Neural cell (in vitro differentiated cells): ENCODE measurements around the gene MLIP. TPM values are rescaled to one million over a fixed set of nuclear protein-coding genes. Genes with fewer than 3 reads are reported as not detected.

Experiments
- H2AFZ ChIP-seq: fragments of 200-600, 300-800 bp; sonication (generic), shearing (Covaris generic); 2 replicates; pipeline ENCODE4 v1.6.0; 2014; ENCODE audit warnings: low read depth, mild to moderate bottlenecking, antibody characterized with exemption, low read length, moderate library complexity
- H3F3A ChIP-seq: fragments of 200-600 bp; shearing (Covaris generic); 2 replicates; pipeline ENCODE4 v1.6.1; 2016; ENCODE audit warnings: mild to moderate bottlenecking, moderate library complexity, mixed read lengths, antibody characterized with exemption, low read length; ENCODE audit not compliant: insufficient read depth, poor library complexity, severe bottlenecking
- H3K27ac ChIP-seq: fragments of 200-600, 300-800 bp; sonication (generic), shearing (Covaris generic); 2 replicates; pipeline ENCODE4 v1.5.1; 2014; ENCODE audit warnings: mild to moderate bottlenecking, low read length, moderate library complexity
- H3K27me3 ChIP-seq: fragments of 300-800, 200-600 bp; sonication (generic), shearing (Covaris generic); 2 replicates; pipeline ENCODE4 v1.6.0; 2014; ENCODE audit warnings: mild to moderate bottlenecking, low read depth, low read length, moderate library complexity; ENCODE audit not compliant: insufficient read depth
- H3K36me3 ChIP-seq: fragments of 300-800, 200-600 bp; sonication (generic), shearing (Covaris generic); 2 replicates; pipeline ENCODE4 v1.5.1; 2014; ENCODE audit warnings: mild to moderate bottlenecking, antibody characterized with exemption, low read length, moderate library complexity; ENCODE audit not compliant: insufficient read depth
- H3K4me2 ChIP-seq: fragments of 300-800, 200-600 bp; sonication (generic), shearing (Covaris generic); 2 replicates; pipeline ENCODE4 v1.6.0; 2014; ENCODE audit warnings: mild to moderate bottlenecking, low read length
- H3K4me3 ChIP-seq: fragments of 300-800, 200-600 bp; sonication (generic), shearing (Covaris generic); 2 replicates; pipeline ENCODE4 v1.5.1; 2014; ENCODE audit warnings: mild to moderate bottlenecking, low read length, moderate library complexity
- H3K79me2 ChIP-seq: fragments of 200-600 bp; shearing (Covaris generic); replicated peaks from 2 replicates; pipeline ENCODE4 v1.6.0; 2014; ENCODE audit warnings: mild to moderate bottlenecking, low read length, moderate library complexity; ENCODE audit not compliant: insufficient read depth
- H3K9ac ChIP-seq: fragments of 300-800, 200-600 bp; sonication (generic), shearing (Covaris generic); 2 replicates; pipeline ENCODE4 v1.6.1; 2016; ENCODE audit warnings: mild to moderate bottlenecking, low read length, mixed read lengths
- H3K9me2 ChIP-seq: fragments of 200-600 bp; shearing (Covaris generic); 2 replicates; pipeline ENCODE4 v1.6.1; 2016; ENCODE audit warnings: mild to moderate bottlenecking, low read length, mixed read lengths; ENCODE audit not compliant: insufficient read depth
- H3K9me3 ChIP-seq: fragments of 200-600, 300-800 bp; sonication (generic), shearing (Covaris generic); 2 replicates; pipeline ENCODE4 v1.6.1; 2016; ENCODE audit warnings: mild to moderate bottlenecking, mixed run types, low read length, moderate library complexity, mixed read lengths
- H4K20me1 ChIP-seq: fragments of 200-600 bp; shearing (Covaris generic); 2 replicates; pipeline ENCODE4 v1.6.1; 2016; ENCODE audit warnings: mild to moderate bottlenecking, mixed run types; ENCODE audit not compliant: insufficient read depth
- CTCF ChIP-seq: fragments of 450-650 bp; IDR thresholded peaks from 2 replicates; pipeline ENCODE4 v1.5.1; 2014; ENCODE audit warnings: antibody characterized with exemption, mild to moderate bottlenecking, moderate library complexity; ENCODE audit not compliant: poor library complexity, severe bottlenecking
- EP300 ChIP-seq: fragments of 450-650 bp; conservative IDR thresholded peaks from 2 replicates; pipeline ENCODE4 v1.6.1; 2014; ENCODE audit warnings: antibody characterized with exemption, mild to moderate bottlenecking, moderate library complexity; ENCODE audit not compliant: poor library complexity, severe bottlenecking
- EZH2 ChIP-seq: fragments of 200-600, 300-800 bp; shearing (Covaris generic), sonication (generic); IDR thresholded peaks from 2 replicates; pipeline ENCODE4 v1.6.1; 2014; ENCODE audit warnings: antibody characterized with exemption, low read length, borderline replicate concordance, mild to moderate bottlenecking; ENCODE audit not compliant: insufficient read depth, poor library complexity, severe bottlenecking
- MXI1 ChIP-seq: fragments of 450-650 bp; conservative IDR thresholded peaks from 2 replicates; pipeline ENCODE4 v1.6.1; 2014; ENCODE audit warnings: antibody characterized with exemption, mild to moderate bottlenecking; ENCODE audit not compliant: poor library complexity, severe bottlenecking
- POLR2AphosphoS5 ChIP-seq: IDR thresholded peaks from 2 replicates; pipeline ENCODE4 v1.6.1; 2012
- RAD21 ChIP-seq: fragments of 450-650 bp; conservative IDR thresholded peaks from 2 replicates; pipeline ENCODE4 v1.6.1; 2014; ENCODE audit warnings: antibody characterized with exemption, mild to moderate bottlenecking, moderate library complexity
- REST ChIP-seq: IDR thresholded peaks from 2 replicates; pipeline ENCODE4 v1.6.1; 2012; ENCODE audit warnings: borderline replicate concordance
- SMC3 ChIP-seq: fragments of 450-650 bp; conservative IDR thresholded peaks from 2 replicates; pipeline ENCODE4 v1.6.1; 2014; ENCODE audit warnings: antibody characterized with exemption, mild to moderate bottlenecking, moderate library complexity; ENCODE audit not compliant: poor library complexity
- TAF1 ChIP-seq: IDR thresholded peaks from 2 replicates; pipeline ENCODE4 v1.6.1; 2012; ENCODE audit warnings: low read depth
- polyA plus RNA-seq: library from polyadenylated mRNA; depleted of rRNA; stranded (reverse); fragments of >200 nt; gene quantifications from 2 replicates; pipeline ENCODE4 v1.2.3, GENCODE V29; 2014

MLIP gene
- polyA plus RNA-seq, 1 donor from 2014 or later: not detected

DNA sequence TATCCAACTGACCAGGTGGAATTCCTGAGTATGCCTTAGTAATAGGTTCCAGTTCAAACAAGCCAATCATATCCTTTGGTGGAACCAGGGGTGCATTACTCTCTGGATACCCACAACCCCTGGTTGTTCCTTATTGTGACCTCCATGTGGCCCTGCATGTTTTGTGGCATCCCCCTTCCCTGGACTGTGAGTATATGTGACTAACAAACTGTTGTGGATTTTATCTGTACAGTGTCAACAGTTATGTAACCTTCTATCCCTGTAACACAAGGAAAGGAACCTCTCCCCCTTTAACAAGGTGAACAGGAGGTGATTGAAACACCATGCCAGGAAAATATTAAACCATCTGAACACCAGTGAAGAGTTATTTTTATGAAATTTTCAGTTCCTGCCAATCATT lies 46.2 kb downstream of the MLIP start:
- Histone ChIP-seq H4K20me1 (no peaks in the 10 kb centered on the region), H3K9me2 (no peaks in the 10 kb centered on the region), H3K36me3 (no peaks in the 10 kb centered on the region), H3K4me3 (no peak overlapping the region), H3K9ac (no peak overlapping the region), H3K4me2 (no peak overlapping the region), H2AFZ (no peak overlapping the region), H3K9me3 (no peaks in the 10 kb centered on the region), H3K79me2 (no peaks in the 10 kb centered on the region), H3K27me3 (no peaks in the 10 kb centered on the region), H3K27ac (no peak overlapping the region), H3F3A (no peaks in the 10 kb centered on the region)
- TF ChIP-seq RAD21 (no peak), EZH2 (no peak), SMC3 (no peak), EP300 (no peak), TAF1 (no peak), MXI1 (no peak), CTCF (no peak), REST (no peak), POLR2AphosphoS5 (no peak)

DNA sequence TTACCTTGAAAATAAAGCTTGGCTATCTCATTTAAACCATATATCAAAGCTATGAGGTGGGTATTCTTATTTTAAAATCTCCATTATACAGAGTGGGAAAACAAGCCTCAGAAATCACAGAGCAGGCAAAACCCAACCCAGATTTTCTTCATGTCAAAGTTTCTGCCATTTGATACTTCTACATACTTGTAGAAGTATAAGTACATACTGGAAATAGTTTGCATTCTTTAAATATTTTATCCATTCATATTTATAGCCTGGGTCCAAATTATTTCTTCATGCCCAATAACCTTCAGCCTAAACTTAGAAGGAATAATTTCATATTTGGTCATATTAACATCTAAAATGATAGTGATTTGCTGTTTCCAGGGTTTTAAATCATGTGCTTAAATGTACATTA lies 61.8 kb downstream of the MLIP start:
- H3K9me3 ChIP-seq: no peaks in the 10 kb centered on the region
- no peak overlapping the region for H3K27ac ChIP-seq
- no peaks in the 10 kb centered on the region for H3K27me3 ChIP-seq
- H2AFZ ChIP-seq: no peak overlapping the region
- no peaks in the 10 kb centered on the region for H3K36me3 ChIP-seq
- H3K9me2 ChIP-seq: no peaks in the 10 kb centered on the region
- no peak overlapping the region for H3K4me3 ChIP-seq
- H3K9ac ChIP-seq: no peak overlapping the region
- no peaks in the 10 kb centered on the region for H3K79me2 ChIP-seq
- H3K4me2 ChIP-seq: no peak overlapping the region
- no peaks in the 10 kb centered on the region for H3F3A ChIP-seq
- TF ChIP-seq RAD21 (no peak), POLR2AphosphoS5 (no peak), CTCF (no peak), TAF1 (no peak), EP300 (no peak), MXI1 (no peak), EZH2 (no peak), SMC3 (no peak), REST (no peak)
- no peaks in the 10 kb centered on the region for H4K20me1 ChIP-seq
